ENCODE data around the gene KLK7. TPM values are rescaled to one million over a fixed set of nuclear protein-coding genes. Genes with fewer than 3 reads are reported as not detected.

The KLK7 gene
- total and polyA plus RNA-seq, 2 of the 4 experiments (the other 2 are of a cell fraction) = not detected

- Histone ChIP-seq H3K9me1 (ENCODE audit: insufficient read depth, low read length) (no peaks in the 10 kb centered on the region), H2AK9ac (replicated peaks; ENCODE audit: low read depth, low read length, poor library complexity) (no peak overlapping the region), H2BK5ac (ENCODE audit: low read depth, low read length, poor library complexity, severe bottlenecking) (no peak overlapping the region), H2AFZ (replicated peaks; ENCODE audit: low read length, poor library complexity) (no peak overlapping the region), H3K9me3 (ENCODE audit: control insufficient read depth, insufficient read depth, low read length) (no peaks in the 10 kb centered on the region), H3K4me1 (ENCODE audit: control insufficient read depth, insufficient read depth, low read length) (no peaks in the 10 kb centered on the region), H3K4me3 (ENCODE audit: insufficient read depth, low read depth, low read length) (no peak overlapping the region), H2BK120ac (ENCODE audit: low read depth, low read length) (no peak overlapping the region), H4K91ac (ENCODE audit: insufficient read depth, low read depth, low read length) (no peak overlapping the region), H3K4me2 (ENCODE audit: low read depth, low read length) (no peak overlapping the region), H2BK15ac (ENCODE audit: low read depth, low read length) (no peak overlapping the region), H3K27me3 (ENCODE audit: control insufficient read depth, insufficient read depth, low read length) (no peaks in the 10 kb centered on the region), H3K14ac (replicated peaks; ENCODE audit: low read depth, low read length) (no peak overlapping the region), H3K9ac (ENCODE audit: low read depth, low read length) (no peak overlapping the region), H3K4ac (ENCODE audit: low read depth, low read length) (no peak overlapping the region), H2AK5ac (ENCODE audit: low read depth, low read length) (no peak overlapping the region), H3K56ac (ENCODE audit: extremely low read depth, insufficient read depth, low read length) (no peak overlapping the region), H3K18ac (ENCODE audit: low read depth, low read length) (no peak overlapping the region), H3K27ac (ENCODE audit: insufficient read depth, low read length) (no peak overlapping the region), H3K23ac (ENCODE audit: low read depth, low read length) (no peak overlapping the region), H3K36me3 (ENCODE audit: control insufficient read depth, insufficient read depth, low read length) (no peaks in the 10 kb centered on the region), H3K79me1 (ENCODE audit: low read depth in 1 of 2, low read length in 2 of 2) (no peaks in the 10 kb centered on the region), H2BK20ac (ENCODE audit: low read depth, low read length) (no peak overlapping the region), H4K5ac (ENCODE audit: low read depth, low read length) (no peak overlapping the region), H4K8ac (ENCODE audit: low read depth in 2 of 2, low read length in 2 of 2) (no peak overlapping the region), H4K20me1 (ENCODE audit: insufficient read depth, low read length) (no peaks in the 10 kb centered on the region)
- TF ChIP-seq CTCF (conservative IDR thresholded peaks at IDR 0.05; ENCODE audit: low read depth, low read length) (no peak), ELK1 (IDR thresholded peaks at IDR 0.05; ENCODE audit: borderline replicate concordance, low read depth, low read length) (no peak), POLR2A (IDR thresholded peaks at IDR 0.05; ENCODE audit: low read depth, low read length) (no peak), FOS (IDR thresholded peaks at IDR 0.05; ENCODE audit: low read depth, low read length) (no peak), SMC3 (IDR thresholded peaks at IDR 0.05; ENCODE audit: low read depth, low read length) (no peak), USF2 (IDR thresholded peaks at IDR 0.05; ENCODE audit: low read depth, low read length) (no peak), MAZ (IDR thresholded peaks at IDR 0.05; ENCODE audit: borderline replicate concordance, low read depth, low read length) (no peak), MAFK (IDR thresholded peaks at IDR 0.05; ENCODE audit: low read depth, low read length) (no peak), RAD21 (IDR thresholded peaks at IDR 0.05; ENCODE audit: low read length) (no peak), MXI1 (IDR thresholded peaks at IDR 0.05; ENCODE audit: borderline replicate concordance, low read depth, low read length) (no peak), RCOR1 (IDR thresholded peaks at IDR 0.05; ENCODE audit: insufficient replicate concordance, low read length) (no peak), CEBPB (IDR thresholded peaks at IDR 0.05; ENCODE audit: low read depth, low read length) (no peak), RFX5 (IDR thresholded peaks at IDR 0.05; ENCODE audit: low read depth, low read length) (no peak), BHLHE40 (IDR thresholded peaks at IDR 0.05; ENCODE audit: low read depth, low read length) (no peak), CHD1 (IDR thresholded peaks at IDR 0.05; ENCODE audit: low read depth, low read length) (no peak), NFE2L2 (IDR thresholded peaks at IDR 0.05; ENCODE audit: low read depth, low read length) (no peak)
- DNase-seq (no peak), ATAC-seq (ENCODE audit: low read depth) (no peak)
- CTCF ChIA-PET = no interaction called here
- no CpG with 5 or more reads among the region's 11 CpGs for WGBS, 2 experiments (ENCODE audit: extremely low coverage in 2 of 2, insufficient read length in 1 of 2)
- BruUV-seq (replicated peaks) = no TSS peak
- dilution Hi-C loops (cut with HindIII; ENCODE audit: low sequenced_read_pairs, unreplicated experiment) (no loop called here), intact Hi-C loops (cut with micrococcal nuclease) (loop anchor here (5.0 kb wide), 1 partner anchor 165 kb away; no protein-coding TSS in a partner anchor), in situ Hi-C loops (cut with MboI; ENCODE audit: low sequenced_read_pairs) (no loop called here)
- POLR2A ChIA-PET (ENCODE audit: unreplicated experiment) = no interaction called here
Observed at GRCh38 chr19:50932018-50932689, 51.6 kb downstream of the KLK7 start.
